Right lobe of liver (tissue), 4 donors: ENCODE measurements around the gene PANK1.

Source experiments
- CTCF ChIP-seq, 4 donors: fragments of 200-600 bp in 3 of 4; fragments of 450-650 bp in 1 of 4; IDR thresholded peaks; one replicate each; pipeline versions ENCODE4 v1.5.1 to v1.8.0; 2016 to 2022; ENCODE audit warnings: antibody characterized with exemption in 4 of 4, mild to moderate bottlenecking in 2 of 4
- POLR2A ChIP-seq: fragments of 450-650 bp; IDR thresholded peaks from one replicate; pipeline ENCODE4 v1.6.1; 2017; ENCODE audit warnings: antibody characterized with exemption, mild to moderate bottlenecking
- donor health status: DM: no; HTN: no; CAD: no.
- donor health status: DM: no; HTN: no; CAD: no.
- donor health status: DM: no; HTN: yes; CAD: no.

- TF ChIP-seq CTCF (IDR thresholded peaks at IDR 0.05): no peak
- no peak for TF ChIP-seq POLR2A
These were observed 33.8 kb downstream of the PANK1 start for GRCh38 chr10:89611282-89611681.
